WTC11 (cell line): ENCODE measurements around the gene NARS2. TPM values are rescaled to one million over a fixed set of nuclear protein-coding genes. Genes with fewer than 3 reads are reported as not detected.

Source experiments
- ATAC-seq: fragments of 200-7000 bp; cut with Tn5 transposase; 2 replicates; pipeline ENCODE4 v1.10.0; 2021; ENCODE audit warnings: mild to moderate bottlenecking, moderate library complexity
- CTCF ChIA-PET: fragments of 300-600 bp; sonication (Branson Sonifier 250); formaldehyde crosslinking; loops from one replicate; lab custom pipeline; 2021; ENCODE audit warnings: antibody characterized with exemption; lab: Charles Lee
- POLR2A ChIA-PET: fragments of 350-600 bp; sonication (Branson Sonifier 250); formaldehyde crosslinking; loops from one replicate; lab custom pipeline; 2021; ENCODE audit warnings: antibody characterized with exemption; lab: Charles Lee
- DNase-seq: peaks from one replicate; pipeline ENCODE4 v3.0.0; 2021; ENCODE audit warnings: low spot score
- H3K27ac Mint-ChIP-seq: 2 replicates; pipeline ENCODE4 v1.8.0; 2021; ENCODE audit warnings: mixed read lengths
- H3K27me3 Mint-ChIP-seq: 2 replicates; pipeline ENCODE4 v1.8.0; 2021; ENCODE audit warnings: low read depth, mild to moderate bottlenecking, moderate library complexity, mixed read lengths
- H3K36me3 Mint-ChIP-seq: 2 replicates; pipeline ENCODE4 v1.8.0; 2021; ENCODE audit warnings: mixed read lengths
- H3K4me1 Mint-ChIP-seq: 2 replicates; pipeline ENCODE4 v1.8.0; 2022; ENCODE audit warnings: mixed read lengths
- H3K4me3 Mint-ChIP-seq: 2 replicates; pipeline ENCODE4 v1.8.0; 2021; ENCODE audit warnings: mild to moderate bottlenecking, moderate library complexity, mixed read lengths
- H3K9me3 Mint-ChIP-seq: 2 replicates; pipeline ENCODE4 v1.8.0; 2021; ENCODE audit warnings: mixed read lengths
- ATF2 ChIP-seq: sonication (generic); formaldehyde crosslinking; IDR thresholded peaks from 2 replicates; pipeline ENCODE4 v1.8.1; 2022; ENCODE audit warnings: low read depth, missing genetic modification reagents, borderline replicate concordance
- CDX4 ChIP-seq: fragments of 250-450 bp; sonication (Bioruptor Pico); IDR thresholded peaks from 2 replicates; pipeline ENCODE4 v1.9.0; 2021; ENCODE audit warnings: moderate library complexity, mild to moderate bottlenecking, inconsistent platforms, borderline replicate concordance
- CREB1 ChIP-seq: sonication (generic); formaldehyde crosslinking; IDR thresholded peaks from 2 replicates; pipeline ENCODE4 v1.8.0; 2023; ENCODE audit warnings: mild to moderate bottlenecking, missing genetic modification reagents
- CREM ChIP-seq: sonication (generic); formaldehyde crosslinking; IDR thresholded peaks from 2 replicates; pipeline ENCODE4 v1.8.1; 2022; ENCODE audit warnings: mild to moderate bottlenecking, missing genetic modification reagents, moderate library complexity
- EMX1 ChIP-seq: fragments of 250-450 bp; sonication (Bioruptor Pico); IDR thresholded peaks from 2 replicates; pipeline ENCODE4 v1.8.0; 2021; ENCODE audit warnings: mild to moderate bottlenecking
- ETV6 ChIP-seq: sonication (generic); formaldehyde crosslinking; IDR thresholded peaks from 2 replicates; pipeline ENCODE4 v1.8.1; 2022; ENCODE audit warnings: mild to moderate bottlenecking, missing genetic modification reagents
- FOXK1 ChIP-seq: sonication (generic); formaldehyde crosslinking; IDR thresholded peaks from 2 replicates; pipeline ENCODE4 v1.8.0; 2022; ENCODE audit warnings: mild to moderate bottlenecking, moderate library complexity, missing genetic modification reagents
- GABPB1 ChIP-seq: sonication (generic); formaldehyde crosslinking; IDR thresholded peaks from 2 replicates; pipeline ENCODE4 v1.8.1; 2023; ENCODE audit warnings: mild to moderate bottlenecking, missing genetic modification reagents
- HMGXB4 ChIP-seq: sonication (generic); formaldehyde crosslinking; IDR thresholded peaks from 2 replicates; pipeline ENCODE4 v1.8.1; 2023; ENCODE audit warnings: mild to moderate bottlenecking, moderate library complexity, missing genetic modification reagents
- IRF2 ChIP-seq: sonication (generic); formaldehyde crosslinking; IDR thresholded peaks from 2 replicates; pipeline ENCODE4 v1.8.0; 2022; ENCODE audit warnings: low read depth, missing genetic modification reagents, borderline replicate concordance
- JUN ChIP-seq: sonication (generic); formaldehyde crosslinking; IDR thresholded peaks from 2 replicates; pipeline ENCODE4 v1.8.0; 2023; ENCODE audit warnings: mild to moderate bottlenecking, missing genetic modification reagents
- KAT7 ChIP-seq: sonication (generic); formaldehyde crosslinking; IDR thresholded peaks from 2 replicates; pipeline ENCODE4 v1.8.1; 2023; ENCODE audit warnings: missing genetic modification reagents, mild to moderate bottlenecking, borderline replicate concordance
- MLX ChIP-seq: sonication (generic); formaldehyde crosslinking; IDR thresholded peaks from 2 replicates; pipeline ENCODE4 v1.8.1; 2023; ENCODE audit warnings: mild to moderate bottlenecking, missing genetic modification reagents, moderate library complexity
- NFATC4 ChIP-seq: fragments of 250-450 bp; sonication (Bioruptor Pico); IDR thresholded peaks from 2 replicates; pipeline ENCODE4 v1.9.0; 2021; ENCODE audit warnings: mild to moderate bottlenecking
- NFE2L1 ChIP-seq: sonication (generic); formaldehyde crosslinking; IDR thresholded peaks from 2 replicates; pipeline ENCODE4 v1.8.1; 2023; ENCODE audit warnings: missing genetic modification reagents
- NR2C2 ChIP-seq: sonication (generic); formaldehyde crosslinking; IDR thresholded peaks from 2 replicates; pipeline ENCODE4 v1.8.0; 2022; ENCODE audit warnings: mild to moderate bottlenecking, missing genetic modification reagents
- NR3C1 ChIP-seq: sonication (generic); formaldehyde crosslinking; conservative IDR thresholded peaks from 2 replicates; pipeline ENCODE4 v1.8.1; 2023; ENCODE audit warnings: low read depth, mild to moderate bottlenecking, missing genetic modification reagents
- OVOL2 ChIP-seq: fragments of 250-450 bp; sonication (Bioruptor Pico); IDR thresholded peaks from 2 replicates; pipeline ENCODE4 v1.9.0; 2021; ENCODE audit warnings: mild to moderate bottlenecking, borderline replicate concordance
- SMAD3 ChIP-seq: sonication (generic); formaldehyde crosslinking; IDR thresholded peaks from 2 replicates; pipeline ENCODE4 v1.8.0; 2022; ENCODE audit warnings: missing genetic modification reagents, mild to moderate bottlenecking, borderline replicate concordance
- SMAD4 ChIP-seq: sonication (generic); formaldehyde crosslinking; IDR thresholded peaks from 2 replicates; pipeline ENCODE4 v1.8.0; 2022; ENCODE audit warnings: mild to moderate bottlenecking, missing genetic modification reagents
- TEAD4 ChIP-seq: sonication (generic); formaldehyde crosslinking; IDR thresholded peaks from 2 replicates; pipeline ENCODE4 v1.8.0; 2022; ENCODE audit warnings: mild to moderate bottlenecking, missing genetic modification reagents
- USF2 ChIP-seq: sonication (generic); formaldehyde crosslinking; IDR thresholded peaks from 2 replicates; pipeline ENCODE4 v1.8.1; 2023; ENCODE audit warnings: mild to moderate bottlenecking, missing genetic modification reagents, moderate library complexity
- ZBTB43 ChIP-seq: sonication (generic); formaldehyde crosslinking; IDR thresholded peaks from 2 replicates; pipeline ENCODE4 v1.8.1; 2023; ENCODE audit warnings: mild to moderate bottlenecking, missing genetic modification reagents
- ZNF121 ChIP-seq: sonication (generic); formaldehyde crosslinking; IDR thresholded peaks from 2 replicates; pipeline ENCODE4 v1.8.0; 2023; ENCODE audit warnings: missing genetic modification reagents
- ZNF219 ChIP-seq: sonication (generic); formaldehyde crosslinking; IDR thresholded peaks from 2 replicates; pipeline ENCODE4 v1.8.0; 2023; ENCODE audit warnings: missing genetic modification reagents, mild to moderate bottlenecking, borderline replicate concordance
- ZNF317 ChIP-seq: sonication (generic); formaldehyde crosslinking; IDR thresholded peaks from 2 replicates; pipeline ENCODE4 v1.8.1; 2023; ENCODE audit warnings: low read depth, mild to moderate bottlenecking, moderate library complexity, missing genetic modification reagents, borderline replicate concordance
- ZNF396 ChIP-seq: fragments of 250-450 bp; sonication (Bioruptor Pico); IDR thresholded peaks from 2 replicates; pipeline ENCODE4 v1.8.0; 2021; ENCODE audit warnings: mild to moderate bottlenecking, moderate library complexity, borderline replicate concordance
- total RNA-seq: library from RNA; stranded (reverse); gene quantifications from 3 replicates; pipeline ENCODE4 v1.2.3, GENCODE V29; 2021

Gene NARS2
- total RNA-seq, 1 experiment from 2014 or later: 36.4 TPM

GRCh38 chr11:78607696-78608095 lies 33.0 kb upstream of the NARS2 start:
- peaks cover 6% of the 10 kb centered on the region for H3K4me1 Mint-ChIP-seq
- H3K9me3 Mint-ChIP-seq: peaks cover 8% of the 10 kb centered on the region
- H3K36me3 Mint-ChIP-seq: no peaks in the 10 kb centered on the region; the same call in 1 of the 2 replicates
- TF ChIP-seq GABPB1 (CRISPR knock-in tag) (no peak), ZNF317 (CRISPR knock-in tag) (no peak), SMAD3 (CRISPR knock-in tag) (no peak), FOXK1 (no peak), ZNF396 (CRISPR knock-in tag) (no peak), NR3C1 (no peak), JUN (CRISPR knock-in tag) (no peak), EMX1 (no peak), NFATC4 (CRISPR knock-in tag) (no peak)
- H3K4me3 Mint-ChIP-seq: no peak overlapping the region
- ATAC-seq: no peak
- ChIA-PET POLR2A (no interaction called here), CTCF (no interaction called here)
- peaks cover 1% of the 10 kb centered on the region for H3K27me3 Mint-ChIP-seq
- DNase-seq: no peak
- H3K27ac Mint-ChIP-seq: no peak overlapping the region

- DNase-seq (no peak), ATAC-seq (no peak)
- H3K9me3 Mint-ChIP-seq: peaks cover 17% of the 10 kb centered on the region
- H3K27me3 Mint-ChIP-seq: peaks cover 11% of the 10 kb centered on the region
- ChIA-PET CTCF (no interaction called here), POLR2A (interaction anchor here (0.6 kb wide), 1 partner anchor 138 kb away, joined by 3 read pairs; no protein-coding TSS in a partner anchor)
- no peak for TF ChIP-seq ATF2
- TF ChIP-seq TEAD4: no peak
- no peak for TF ChIP-seq ZBTB43 (CRISPR knock-in tag)
- H3K36me3 Mint-ChIP-seq: no peaks in the 10 kb centered on the region; the same call in 1 of the 2 replicates
- H3K4me1 Mint-ChIP-seq: peaks cover 6% of the 10 kb centered on the region
- no peak overlapping the region for H3K4me3 Mint-ChIP-seq
- H3K27ac Mint-ChIP-seq: no peak overlapping the region
Observed at GRCh38 chr11:78606667-78607066, 32.0 kb upstream of the NARS2 start.

GRCh38 chr11:78605296-78605695 lies 30.6 kb upstream of the NARS2 start:
- peaks cover 6% of the 10 kb centered on the region for H3K4me1 Mint-ChIP-seq
- no peak overlapping the region for H3K4me3 Mint-ChIP-seq
- POLR2A ChIA-PET: no interaction called here
- TF ChIP-seq ZNF121 (no peak), KAT7 (no peak), NR2C2 (no peak), FOXK1 (no peak), CDX4 (no peak), NR3C1 (no peak)
- CTCF ChIA-PET: no interaction called here
- H3K27ac Mint-ChIP-seq: no peak overlapping the region
- no peak for DNase-seq
- H3K27me3 Mint-ChIP-seq: peaks cover 23% of the 10 kb centered on the region
- ATAC-seq: no peak
- no peaks in the 10 kb centered on the region; the same call in 1 of the 2 replicates for H3K36me3 Mint-ChIP-seq
- peaks cover 17% of the 10 kb centered on the region for H3K9me3 Mint-ChIP-seq

- Mint-ChIP-seq H3K27me3 (peaks cover 25% of the 10 kb centered on the region), H3K27ac (no peak overlapping the region), H3K36me3 (no peaks in the 10 kb centered on the region; the same call in 1 of the 2 replicates), H3K4me1 (peaks cover 6% of the 10 kb centered on the region), H3K9me3 (peaks cover 17% of the 10 kb centered on the region), H3K4me3 (no peak overlapping the region)
- ATAC-seq (no peak), DNase-seq (no peak)
- POLR2A ChIA-PET: no interaction called here
- CTCF ChIA-PET: no interaction called here
- no peak for TF ChIP-seq CREB1 (CRISPR knock-in tag)
- TF ChIP-seq SMAD4 (CRISPR knock-in tag): no peak
- no peak for TF ChIP-seq IRF2 (CRISPR knock-in tag)
- no peak for TF ChIP-seq USF2 (CRISPR knock-in tag)
- TF ChIP-seq HMGXB4: no peak
- no peak for TF ChIP-seq ZNF219 (CRISPR knock-in tag)
- TF ChIP-seq NFE2L1 (CRISPR knock-in tag): no peak
- TF ChIP-seq OVOL2 (CRISPR knock-in tag): no peak
- no peak for TF ChIP-seq CREM (CRISPR knock-in tag)
- no peak for TF ChIP-seq MLX (CRISPR knock-in tag)
- TF ChIP-seq ETV6 (CRISPR knock-in tag): no peak
Observed at GRCh38 chr11:78603792-78604191, 29.1 kb upstream of the NARS2 start.
